IPS-15b (cell line): ENCODE measurements around the gene ABCC11.

Experiments used
- H3K27me3 ChIP-seq: one replicate; pipeline ENCODE4 v1.6.1; 2013; ENCODE audit warnings: low read length; ENCODE audit not compliant: control insufficient read depth, insufficient read depth
- H3K36me3 ChIP-seq: one replicate; pipeline ENCODE4 v1.6.1; 2013; ENCODE audit warnings: low read length; ENCODE audit not compliant: control insufficient read depth, insufficient read depth
- H3K4me1 ChIP-seq: one replicate; pipeline ENCODE4 v1.6.1; 2013; ENCODE audit warnings: mild to moderate bottlenecking, low read length; ENCODE audit not compliant: control insufficient read depth, insufficient read depth
- H3K4me3 ChIP-seq: one replicate; pipeline ENCODE4 v1.5.1; 2013; ENCODE audit warnings: low read depth, low read length
- H3K9ac ChIP-seq: one replicate; pipeline ENCODE4 v1.6.1; 2013; ENCODE audit warnings: low read depth, mild to moderate bottlenecking, low read length
- H3K9me3 ChIP-seq: one replicate; pipeline ENCODE4 v1.6.1; 2013; ENCODE audit warnings: mild to moderate bottlenecking, low read length; ENCODE audit not compliant: control insufficient read depth, insufficient read depth

The ABCC11 gene

GRCh38 chr16:48247311-48247710 lies at the start of gene ABCC11:
TSS of gene ABCC11 (minus strand) at chr16:48247539. CDS start at chr16:48231921, 15,618 bp downstream.
- H3K9me3 ChIP-seq: no peaks in the 10 kb centered on the region
- no peak within 1 kb of the TSS for H3K4me3 ChIP-seq
- H3K27me3 ChIP-seq: no peaks in the 10 kb centered on the region

GRCh38 chr16:48295488-48296281 lies 48.3 kb upstream of the ABCC11 start:
- Histone ChIP-seq H3K9me3 (no peaks in the 10 kb centered on the region), H3K27me3 (no peaks in the 10 kb centered on the region), H3K9ac (no peak overlapping the region), H3K4me1 (no peaks in the 10 kb centered on the region), H3K36me3 (peaks cover 2% of the 10 kb centered on the region), H3K4me3 (no peak overlapping the region)

More at GRCh38 chr16:48247311-48247710, at the start of gene ABCC11:
- Histone ChIP-seq H3K36me3 (no peaks in the 10 kb centered on the region), H3K4me1 (peaks cover 4% of the 10 kb centered on the region), H3K9ac (no peak within 1 kb of the TSS)

DNA sequence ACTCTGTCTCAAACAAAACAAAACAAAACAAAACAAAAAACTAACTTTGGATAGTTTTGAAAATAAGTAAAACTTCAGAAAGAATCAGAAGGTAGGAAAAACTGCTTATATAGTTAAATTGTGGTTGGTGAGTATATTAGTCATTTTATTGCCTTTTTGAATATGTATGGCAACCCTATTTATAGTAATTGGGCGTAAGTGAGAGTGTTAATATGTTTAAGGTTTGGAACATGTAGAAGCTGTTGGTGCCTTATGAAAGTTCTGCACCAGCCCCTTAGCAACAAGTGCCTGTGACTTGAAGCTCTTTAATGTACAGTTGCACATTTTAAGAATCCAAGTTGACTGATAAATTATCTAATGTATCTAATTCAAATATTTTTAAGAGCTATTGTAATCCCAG lies 47.4 kb upstream of the ABCC11 start:
- Histone ChIP-seq H3K9me3 (no peaks in the 10 kb centered on the region), H3K36me3 (peaks cover 2% of the 10 kb centered on the region), H3K9ac (no peak overlapping the region), H3K27me3 (no peaks in the 10 kb centered on the region), H3K4me1 (no peaks in the 10 kb centered on the region), H3K4me3 (no peak overlapping the region)

GRCh38 chr16:48292452-48292851 lies 45.1 kb upstream of the ABCC11 start:
- Histone ChIP-seq H3K36me3 (no peaks in the 10 kb centered on the region), H3K4me3 (no peak overlapping the region), H3K9ac (no peak overlapping the region), H3K4me1 (no peaks in the 10 kb centered on the region), H3K9me3 (peaks cover 1% of the 10 kb centered on the region), H3K27me3 (no peaks in the 10 kb centered on the region)

DNA sequence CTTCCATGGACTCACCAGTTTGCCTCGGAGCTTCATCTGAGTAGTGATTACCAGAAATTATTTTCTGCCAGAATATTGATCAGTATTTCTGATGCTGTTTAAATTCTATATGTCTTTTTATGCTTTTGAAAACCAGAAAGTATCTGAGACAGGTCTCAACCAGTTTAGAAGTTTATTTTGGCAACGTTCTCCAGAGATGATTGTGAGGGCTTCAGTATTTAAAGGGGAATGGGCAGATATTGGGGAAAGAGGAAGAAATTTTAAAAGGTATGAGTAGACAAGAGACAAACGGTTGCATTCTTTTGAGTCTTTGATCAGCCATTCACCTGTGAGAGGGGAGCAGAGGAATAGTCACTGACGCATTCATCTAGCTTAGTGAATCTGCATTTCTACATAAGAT lies 44.4 kb upstream of the ABCC11 start:
- Histone ChIP-seq H3K9ac (no peak overlapping the region), H3K27me3 (no peaks in the 10 kb centered on the region), H3K36me3 (no peaks in the 10 kb centered on the region), H3K4me3 (no peak overlapping the region), H3K4me1 (no peaks in the 10 kb centered on the region), H3K9me3 (peaks cover 7% of the 10 kb centered on the region)

- Histone ChIP-seq H3K4me3 (no peak overlapping the region), H3K9me3 (peaks cover 10% of the 10 kb centered on the region), H3K36me3 (no peaks in the 10 kb centered on the region), H3K9ac (no peak overlapping the region), H3K27me3 (no peaks in the 10 kb centered on the region), H3K4me1 (no peaks in the 10 kb centered on the region)
Observed at GRCh38 chr16:48291303-48291702, 44.0 kb upstream of the ABCC11 start.

- peaks cover 10% of the 10 kb centered on the region for H3K9me3 ChIP-seq
- no peak overlapping the region for H3K9ac ChIP-seq
- H3K4me3 ChIP-seq: no peak overlapping the region
- no peaks in the 10 kb centered on the region for H3K27me3 ChIP-seq
- no peaks in the 10 kb centered on the region for H3K36me3 ChIP-seq
- no peaks in the 10 kb centered on the region for H3K4me1 ChIP-seq
Observed at GRCh38 chr16:48287239-48287638, 39.9 kb upstream of the ABCC11 start.

DNA sequence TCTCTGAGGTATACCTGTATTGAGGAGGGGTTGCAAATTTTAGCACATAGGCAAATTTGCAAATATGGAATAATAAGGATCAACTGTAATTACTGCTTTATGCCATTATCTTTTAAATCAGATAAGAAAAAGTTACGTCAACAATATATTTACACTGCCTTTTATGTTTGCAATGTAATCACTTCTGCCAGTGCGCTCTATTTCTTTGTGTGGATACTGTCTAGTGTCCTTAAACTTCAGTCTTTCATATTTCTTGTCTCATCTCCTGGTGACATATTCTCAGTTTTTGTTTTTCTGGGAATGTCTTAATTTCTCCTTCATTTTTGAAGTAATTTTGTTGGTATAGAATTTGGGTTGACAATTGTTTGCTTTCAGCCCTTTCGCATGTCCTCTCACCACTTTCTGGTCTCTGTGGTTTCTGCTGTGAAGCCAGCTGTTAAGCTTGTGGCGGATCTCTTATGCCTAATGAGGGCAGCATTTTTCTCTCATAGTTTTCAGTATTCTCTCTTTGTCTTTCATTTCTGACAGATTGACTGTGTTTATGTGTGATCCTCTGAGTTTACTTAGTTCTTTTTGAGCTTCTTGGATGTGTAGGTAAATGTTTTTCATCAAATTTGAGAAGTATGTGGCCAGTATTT lies 37.6 kb upstream of the ABCC11 start:
- Histone ChIP-seq H3K4me1 (no peaks in the 10 kb centered on the region), H3K27me3 (no peaks in the 10 kb centered on the region), H3K4me3 (no peak overlapping the region), H3K9ac (no peak overlapping the region), H3K36me3 (no peaks in the 10 kb centered on the region), H3K9me3 (peaks cover 10% of the 10 kb centered on the region)

DNA sequence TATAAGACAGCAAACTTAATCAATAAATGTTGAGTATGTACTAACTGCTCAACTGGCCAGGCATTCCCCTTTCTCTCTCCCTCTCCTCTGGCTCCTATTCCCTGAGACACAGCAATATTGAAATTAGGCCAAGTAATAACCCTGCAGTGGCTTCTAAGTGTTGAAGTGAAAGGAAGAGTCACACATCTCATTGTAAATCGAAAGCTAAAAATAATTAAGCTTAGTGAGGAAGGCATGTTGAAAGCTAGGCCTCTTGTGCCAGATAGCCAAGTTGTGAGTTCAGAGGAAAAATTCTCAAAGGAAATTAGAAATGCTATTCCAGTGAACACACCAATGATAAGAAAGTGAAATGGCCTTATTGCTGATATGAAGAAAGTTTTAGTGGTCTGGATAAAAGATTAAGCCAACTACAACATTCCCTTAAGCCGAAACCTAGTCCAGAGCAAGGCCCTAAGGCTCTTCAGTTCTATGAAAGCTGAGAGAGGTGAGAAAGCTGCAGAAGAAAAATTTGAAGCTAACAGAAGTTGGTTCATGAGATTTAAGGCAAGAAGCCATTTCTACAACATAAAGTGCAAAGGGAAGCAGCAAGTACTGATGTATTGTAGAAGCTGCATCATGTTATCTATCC lies 35.4 kb upstream of the ABCC11 start:
- H3K9ac ChIP-seq: no peak overlapping the region
- no peaks in the 10 kb centered on the region for H3K27me3 ChIP-seq
- H3K9me3 ChIP-seq: peaks cover 10% of the 10 kb centered on the region
- H3K4me1 ChIP-seq: no peaks in the 10 kb centered on the region
- H3K36me3 ChIP-seq: no peaks in the 10 kb centered on the region
- H3K4me3 ChIP-seq: no peak overlapping the region

DNA sequence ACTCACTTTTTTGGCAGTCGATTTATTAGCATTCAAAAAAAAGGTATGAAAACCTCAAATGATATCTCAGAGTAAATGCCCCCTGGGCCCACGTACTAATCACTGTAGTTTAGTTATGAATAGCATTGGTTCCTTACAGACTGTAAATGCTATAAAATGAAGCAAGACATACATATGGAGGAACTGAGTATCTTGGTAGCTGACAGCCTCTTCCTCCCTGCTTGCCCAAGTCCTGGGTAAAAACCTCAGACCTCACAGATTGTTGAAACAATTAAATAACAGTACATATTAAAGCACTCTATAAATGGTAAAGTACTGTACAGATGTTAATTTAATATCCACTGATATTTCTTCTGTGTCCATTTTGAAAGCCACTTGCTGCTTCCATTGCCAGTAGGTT lies 33.2 kb upstream of the ABCC11 start:
- Histone ChIP-seq H3K4me1 (peaks cover 2% of the 10 kb centered on the region), H3K9ac (no peak overlapping the region), H3K27me3 (no peaks in the 10 kb centered on the region), H3K36me3 (no peaks in the 10 kb centered on the region), H3K4me3 (no peak overlapping the region), H3K9me3 (no peaks in the 10 kb centered on the region)

GRCh38 chr16:48279199-48279598 lies 31.9 kb upstream of the ABCC11 start:
- no peaks in the 10 kb centered on the region for H3K9me3 ChIP-seq
- no peak overlapping the region for H3K4me3 ChIP-seq
- peaks cover 2% of the 10 kb centered on the region for H3K4me1 ChIP-seq
- no peaks in the 10 kb centered on the region for H3K36me3 ChIP-seq
- H3K9ac ChIP-seq: no peak overlapping the region
- no peaks in the 10 kb centered on the region for H3K27me3 ChIP-seq

GRCh38 chr16:48277158-48277557 lies 29.8 kb upstream of the ABCC11 start:
- no peaks in the 10 kb centered on the region for H3K9me3 ChIP-seq
- H3K27me3 ChIP-seq: no peaks in the 10 kb centered on the region
- peaks cover 2% of the 10 kb centered on the region for H3K4me1 ChIP-seq
- no peaks in the 10 kb centered on the region for H3K36me3 ChIP-seq
- no peak overlapping the region for H3K9ac ChIP-seq
- H3K4me3 ChIP-seq: no peak overlapping the region
